ENCODE data around the gene TBC1D23. TPM values are rescaled to one million over a fixed set of nuclear protein-coding genes. Genes with fewer than 3 reads are reported as not detected.

TBC1D23 gene
- total RNA-seq, 2 donors from 2014 or later, result 38.2 to 50.9 TPM

DNA sequence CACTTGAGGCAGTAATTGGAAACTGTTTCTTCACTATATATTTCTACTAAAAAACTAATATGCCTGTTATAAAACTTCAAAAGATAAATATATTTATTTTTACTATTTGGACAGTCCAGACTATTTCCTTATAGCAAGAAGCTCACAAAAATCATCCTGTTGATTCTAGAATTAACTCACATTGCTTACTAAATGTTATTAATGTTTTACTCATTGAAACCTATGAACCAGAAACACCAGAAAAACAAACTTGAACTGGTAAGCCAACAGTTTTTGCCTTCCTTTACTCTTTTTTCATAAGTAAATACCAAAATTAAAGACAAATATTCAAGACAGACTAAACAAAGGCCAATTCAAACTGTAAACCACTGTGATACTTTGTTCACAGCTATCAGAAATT, 113.7 kb downstream of the TBC1D23 start:
- no peak for DNase-seq
- ATAC-seq, result no peak
- intact Hi-C loops (cut with DNase I, micrococcal nuclease), result no loop called here

Other genes starting within 250 kb of the TBC1D23 start
- 10 to 100 TPM in 1 of 2 donors, 1 to 10 TPM in 1; 6.7 to 19.0 TPM for gene FILIP1L, start 146.5 kb upstream of the TBC1D23 start, total RNA-seq
- 10 to 100 TPM; 23.5 to 25.9 TPM for gene NIT2, start 73.8 kb downstream of the TBC1D23 start, total RNA-seq
- gene TOMM70, start 140.1 kb downstream of the TBC1D23 start, total RNA-seq, result 10 to 100 TPM; 38.0 to 45.3 TPM
- gene LNP1, start 140.5 kb downstream of the TBC1D23 start, total RNA-seq, result 1 to 10 TPM; 1.0 to 1.1 TPM
- 1 to 10 TPM; 1.9 to 4.6 TPM for gene TMEM45A, start 231.6 kb downstream of the TBC1D23 start, total RNA-seq